T follicular helper cell (primary cell): ENCODE results near the gene ABCA3.

Source experiments
- DNase-seq: peaks from one replicate; pipeline ENCODE4 v3.0.0-alpha.2; 2020; ENCODE audit warnings: low read depth

The ABCA3 gene

DNA sequence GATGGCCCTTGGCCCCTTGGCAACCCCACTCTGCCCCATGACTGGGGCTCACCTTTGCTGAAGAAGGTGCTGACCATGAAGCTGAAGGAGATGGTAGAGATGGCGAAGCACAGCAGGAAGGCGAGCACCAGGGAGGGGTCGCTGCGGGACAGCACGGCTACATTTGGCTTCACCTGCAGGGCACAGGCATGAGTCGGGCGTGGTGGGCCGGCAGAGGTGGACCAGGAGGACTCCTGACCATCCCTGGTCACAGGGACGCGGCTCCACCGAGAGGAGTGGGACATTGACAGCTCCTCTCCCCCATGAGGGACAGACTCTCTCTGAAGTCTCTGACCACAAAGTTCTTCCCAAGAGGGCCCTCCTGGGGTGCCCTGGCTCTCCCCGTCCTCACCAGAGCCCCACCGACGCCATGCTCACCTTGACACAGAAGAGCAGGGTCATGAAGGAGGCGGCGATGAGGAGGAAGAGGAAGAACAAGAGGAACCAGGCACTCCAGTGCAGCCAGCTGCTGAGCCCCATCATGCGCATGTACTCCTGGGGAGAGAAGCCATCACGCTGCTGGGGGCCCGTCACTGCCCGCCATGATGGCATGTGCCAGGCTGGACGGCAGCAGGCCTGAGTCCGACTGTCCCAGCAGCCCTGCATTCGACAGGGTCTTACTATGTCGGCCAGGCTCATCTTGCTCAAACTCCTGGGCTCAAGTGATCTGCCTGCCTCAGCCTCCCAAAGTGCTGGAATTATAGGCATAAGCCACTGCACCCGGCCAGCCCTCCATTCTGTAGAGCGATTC is 23.1 kb downstream of the ABCA3 start:
- DNase-seq = no peak

GRCh38 chr16:2308089-2308962 is 32.2 kb downstream of the ABCA3 start:
- no peak for DNase-seq

DNA sequence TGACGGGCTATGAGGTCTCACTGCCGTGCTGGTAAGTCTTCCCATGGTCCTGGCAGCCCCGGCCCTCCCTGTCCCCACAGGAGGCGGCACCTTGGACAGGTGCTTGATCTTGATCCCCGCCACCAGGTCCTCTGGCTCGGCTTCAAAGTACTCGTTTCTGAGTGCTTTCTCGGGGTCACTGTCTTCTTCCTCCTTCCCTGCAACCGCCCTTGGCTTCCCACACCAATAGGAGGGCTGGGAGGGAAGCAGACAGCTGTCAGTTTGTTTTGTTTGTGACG is 40.7 kb downstream of the ABCA3 start:
- no peak for DNase-seq

DNA sequence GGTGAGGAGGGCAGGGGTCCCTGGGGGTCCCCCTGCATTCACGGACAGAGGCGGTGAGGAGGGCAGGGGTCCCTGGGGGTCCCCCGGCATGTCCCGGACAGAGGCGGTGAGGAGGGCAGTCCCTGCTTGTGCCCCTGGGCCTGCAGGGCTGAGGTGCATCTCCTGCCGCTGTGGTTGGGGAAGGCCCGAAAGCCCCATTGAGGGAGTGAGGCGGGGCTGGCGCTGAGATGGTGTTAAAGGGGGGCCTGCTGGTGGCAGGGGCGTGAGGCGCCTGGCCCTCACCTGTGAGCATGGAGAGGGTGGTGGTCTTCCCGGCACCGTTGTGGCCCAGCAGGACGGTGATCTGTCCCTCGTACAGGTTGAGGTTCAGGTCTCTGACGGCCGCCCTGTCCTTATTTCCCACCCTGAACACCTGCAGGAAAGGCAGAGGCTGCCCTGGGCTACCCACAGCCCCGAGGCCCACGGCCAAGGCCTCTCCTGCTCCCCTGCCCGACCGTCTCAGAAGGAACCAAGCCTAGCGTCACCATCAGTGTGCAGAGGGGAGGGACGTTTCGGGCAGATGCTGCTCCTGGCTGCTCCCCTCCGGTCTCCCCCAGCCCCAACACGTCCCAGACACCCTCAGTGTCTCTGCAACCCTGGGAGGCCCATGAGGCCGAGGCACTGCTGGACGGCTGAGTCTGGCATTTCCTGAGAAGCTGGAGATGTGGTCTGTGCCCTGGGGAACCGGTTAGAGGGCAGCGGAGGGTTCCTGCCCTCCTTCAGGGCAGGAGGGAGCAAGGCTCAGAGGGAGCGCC is 41.2 kb downstream of the ABCA3 start:
- DNase-seq = no peak

DNA sequence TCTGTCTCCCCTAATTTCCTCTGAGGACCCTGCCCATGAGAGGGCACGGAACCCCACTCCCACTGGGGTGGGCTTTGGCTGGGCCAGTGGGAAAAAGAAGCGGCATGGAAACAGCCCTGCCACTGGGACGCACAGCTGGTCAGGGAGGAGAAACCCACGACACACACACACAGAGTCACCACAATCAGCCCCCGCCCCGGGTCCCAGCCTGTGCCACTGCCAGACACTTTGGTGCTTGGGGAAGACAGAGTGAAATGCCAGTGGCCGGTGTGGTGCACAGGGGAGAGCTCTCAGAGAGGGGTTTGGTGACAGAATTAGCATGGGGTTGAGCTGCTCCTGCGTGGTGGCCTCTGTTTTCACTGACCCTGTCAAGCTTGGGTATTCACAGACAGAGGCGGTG is 41.9 kb downstream of the ABCA3 start:
- no peak for DNase-seq

DNA sequence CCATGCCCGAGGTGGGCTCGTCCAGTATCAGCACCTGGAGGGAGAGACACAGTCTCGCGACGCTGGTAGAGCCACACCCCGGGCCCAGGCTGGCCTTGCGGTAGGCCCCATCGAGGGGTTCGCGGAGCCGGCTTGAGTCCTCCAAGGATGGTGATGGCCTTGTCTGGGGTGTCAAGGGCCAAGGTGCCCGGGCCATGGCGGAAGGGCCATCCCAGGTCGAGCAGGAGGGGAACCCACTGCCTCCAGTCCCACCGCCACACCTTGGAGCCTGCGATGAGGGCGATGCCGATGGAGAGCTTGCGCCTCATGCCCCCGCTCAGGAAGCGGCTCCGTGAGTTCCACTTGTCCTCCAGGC is 43.0 kb downstream of the ABCA3 start:
- no peak for DNase-seq

DNA sequence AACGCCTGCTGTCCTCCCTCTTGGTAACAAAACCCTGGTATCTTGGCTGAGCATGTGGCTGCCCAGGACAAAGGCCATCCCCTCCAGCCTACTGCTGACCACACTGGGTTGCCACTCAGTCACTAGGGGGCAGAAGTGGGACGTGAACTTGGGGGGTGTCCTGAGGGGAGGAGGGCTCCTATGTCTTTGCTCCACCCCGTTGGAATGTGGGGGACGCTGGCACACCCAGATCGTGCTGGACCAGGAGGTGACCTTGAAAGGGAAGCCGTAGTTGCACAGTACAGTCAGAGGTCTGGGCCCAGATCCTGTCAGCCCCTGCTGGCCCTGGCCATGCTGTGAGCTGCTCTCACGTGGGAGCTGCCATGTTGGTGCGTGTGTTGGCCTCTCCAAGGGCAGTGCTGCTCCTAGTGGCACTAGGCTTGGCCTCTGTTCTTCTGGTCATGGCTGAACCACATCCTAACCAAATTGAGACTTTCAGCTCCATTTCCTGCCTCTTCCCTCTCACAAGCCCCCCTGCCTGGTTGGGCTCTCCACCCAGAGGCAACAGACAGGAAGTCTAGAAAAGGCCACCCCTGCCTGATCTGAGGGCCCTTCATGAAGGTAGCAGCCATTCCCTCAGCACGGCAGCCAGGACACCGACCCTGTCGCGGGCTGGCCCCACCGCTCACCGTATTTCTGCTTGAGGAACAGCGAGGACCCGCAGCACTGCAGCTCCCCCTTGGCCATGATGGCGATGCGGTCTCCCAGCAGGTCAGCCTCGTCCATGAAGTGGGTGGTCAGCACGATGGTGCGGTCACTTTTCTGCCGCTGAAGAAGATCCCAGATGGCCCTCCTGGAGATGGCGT is 43.6 kb downstream of the ABCA3 start:
- DNase-seq = no peak

DNA sequence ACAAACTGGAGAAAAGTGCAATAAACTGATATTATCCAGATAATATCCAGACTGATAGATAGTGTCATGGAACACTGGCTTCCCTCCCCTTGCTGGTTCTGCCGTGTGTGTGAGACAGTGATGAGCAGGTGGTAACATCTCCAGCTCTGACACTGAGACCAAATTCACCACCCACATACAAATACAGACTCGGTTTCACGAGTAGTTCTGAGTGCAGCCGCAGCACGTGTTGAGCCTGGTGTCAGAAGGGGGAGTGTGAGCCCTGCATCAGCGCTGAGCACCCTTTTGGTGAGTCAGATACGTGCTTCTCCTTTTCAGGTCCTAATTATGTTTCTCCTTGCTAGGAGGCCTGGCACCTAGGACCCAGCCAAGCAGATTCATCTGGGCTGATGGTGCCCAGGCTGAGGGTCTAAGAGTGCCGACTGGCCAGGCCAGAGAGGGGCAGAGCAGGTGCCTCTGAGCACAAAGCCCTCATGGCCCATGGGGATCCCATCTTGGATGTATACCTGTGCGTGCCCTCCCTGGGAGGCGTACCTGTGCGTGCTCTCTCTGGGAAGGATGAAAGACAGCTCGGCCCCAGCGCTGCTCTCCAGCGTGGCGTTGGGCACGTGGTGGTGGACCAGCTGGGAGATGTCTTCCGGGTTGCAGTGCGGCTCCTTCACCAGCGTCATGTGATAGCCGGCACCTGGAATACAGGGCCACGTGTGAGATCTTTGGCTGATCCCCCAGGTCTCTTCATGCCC is 45.3 kb downstream of the ABCA3 start:
- no peak for DNase-seq

DNA sequence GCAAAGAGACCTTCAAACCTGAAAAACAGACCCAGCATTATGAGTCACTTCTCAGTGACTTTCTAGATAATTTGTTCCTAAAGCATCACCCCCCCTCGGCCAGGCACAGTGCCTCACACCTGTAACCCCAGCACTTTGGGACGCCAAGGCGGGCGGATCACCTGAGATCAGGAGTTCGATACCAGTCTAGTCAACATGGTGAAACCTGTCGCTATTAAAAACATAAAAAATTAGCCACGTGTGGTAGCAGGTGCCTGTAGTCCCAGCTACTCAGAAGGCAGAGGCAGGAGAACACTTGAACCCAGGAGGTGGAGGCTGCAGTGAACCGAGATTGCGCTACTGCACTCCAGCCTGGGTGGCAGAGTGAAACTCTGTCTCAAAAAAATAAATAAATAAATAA is 48.3 kb downstream of the ABCA3 start:
- DNase-seq = no peak

DNA sequence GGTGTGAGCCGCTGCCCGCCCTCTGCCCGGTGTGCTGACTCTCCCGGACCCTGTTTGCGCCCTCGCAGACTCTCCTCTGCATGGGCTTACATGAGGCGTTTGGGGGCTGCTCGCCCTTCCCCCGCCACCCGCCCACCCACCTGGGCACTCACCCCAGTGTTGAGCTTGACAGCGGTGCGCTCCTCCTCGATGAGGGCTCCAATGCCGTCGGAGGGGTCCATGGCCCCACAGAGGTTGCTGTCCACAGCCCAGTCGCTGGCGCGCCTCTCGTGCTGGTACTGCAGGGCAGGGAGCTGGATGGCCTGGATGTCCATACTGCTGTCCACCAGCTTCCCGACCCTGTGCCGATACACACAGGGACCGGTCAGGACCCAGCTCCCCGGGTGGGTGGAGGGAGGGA is 51.2 kb downstream of the ABCA3 start:
- no peak for DNase-seq

DNA sequence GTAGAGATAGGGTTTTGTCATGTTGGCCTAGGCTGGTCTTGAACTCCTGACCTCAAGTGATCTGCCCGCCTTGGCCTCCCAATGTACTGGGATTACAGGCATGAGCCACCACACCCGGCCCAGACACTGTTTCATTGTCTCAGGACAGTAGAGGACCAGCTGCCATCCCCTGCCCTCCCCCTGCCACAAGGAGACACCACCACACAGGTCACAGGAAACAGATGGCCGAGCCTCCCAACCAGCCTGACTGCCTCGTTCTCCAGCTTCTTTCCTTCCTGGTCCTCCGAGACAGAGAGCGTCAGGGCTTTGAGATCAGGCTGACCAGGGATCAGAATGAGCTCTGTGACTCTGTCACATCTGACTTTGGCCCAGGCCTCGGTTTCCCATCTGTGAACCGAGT is 51.8 kb downstream of the ABCA3 start:
- no peak for DNase-seq

DNA sequence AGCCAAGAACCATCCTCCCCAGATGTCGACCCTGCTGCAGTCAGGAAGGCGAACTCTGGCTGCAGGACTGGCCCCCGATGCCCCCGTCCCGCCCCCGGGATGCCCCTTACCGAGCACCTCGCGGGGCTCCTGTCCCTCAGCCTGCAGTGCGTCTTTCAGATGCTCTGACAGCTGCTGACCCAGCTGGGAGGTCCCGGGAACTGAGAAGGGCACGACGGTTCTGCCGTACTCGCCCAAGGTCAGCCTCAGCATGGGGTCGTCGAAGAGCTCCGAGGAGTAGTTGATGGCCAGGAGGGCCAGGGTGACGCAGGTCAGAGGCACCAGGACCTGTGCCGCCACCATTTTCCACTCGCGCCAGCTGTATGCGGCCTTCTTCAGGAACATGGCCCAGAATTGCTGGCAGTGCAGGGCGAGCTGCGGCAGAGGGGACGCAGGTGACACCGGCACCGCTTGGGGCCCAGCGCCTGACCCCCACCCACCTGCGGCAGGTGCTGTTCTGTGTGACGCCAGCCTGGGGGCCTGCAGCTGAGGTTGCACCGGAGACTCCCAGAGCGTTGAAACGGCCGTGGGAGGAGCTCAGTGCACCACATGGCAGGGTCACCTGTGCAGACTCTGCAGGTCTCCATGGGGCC is 52.5 kb downstream of the ABCA3 start:
- DNase-seq = no peak

DNA sequence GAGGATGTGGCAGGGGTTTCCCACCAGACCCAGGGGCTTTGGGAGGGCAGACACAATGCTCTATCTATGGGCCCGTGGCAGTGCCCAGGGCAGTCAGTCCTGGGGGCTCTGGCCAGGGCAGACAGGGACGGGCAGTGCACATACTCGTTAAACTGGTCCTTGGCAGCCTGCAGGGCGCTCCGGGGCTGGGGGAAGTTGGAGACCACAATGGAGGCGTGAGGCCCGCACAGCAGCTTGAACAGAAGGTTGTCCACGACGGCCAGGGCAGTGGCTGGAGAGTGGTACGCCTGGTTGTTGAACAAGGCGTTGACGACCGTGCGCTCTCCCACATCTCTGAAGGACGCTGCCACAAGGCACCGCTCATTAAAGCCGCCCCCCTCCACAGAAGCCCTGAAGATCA is 54.0 kb downstream of the ABCA3 start:
- DNase-seq = no peak

DNA sequence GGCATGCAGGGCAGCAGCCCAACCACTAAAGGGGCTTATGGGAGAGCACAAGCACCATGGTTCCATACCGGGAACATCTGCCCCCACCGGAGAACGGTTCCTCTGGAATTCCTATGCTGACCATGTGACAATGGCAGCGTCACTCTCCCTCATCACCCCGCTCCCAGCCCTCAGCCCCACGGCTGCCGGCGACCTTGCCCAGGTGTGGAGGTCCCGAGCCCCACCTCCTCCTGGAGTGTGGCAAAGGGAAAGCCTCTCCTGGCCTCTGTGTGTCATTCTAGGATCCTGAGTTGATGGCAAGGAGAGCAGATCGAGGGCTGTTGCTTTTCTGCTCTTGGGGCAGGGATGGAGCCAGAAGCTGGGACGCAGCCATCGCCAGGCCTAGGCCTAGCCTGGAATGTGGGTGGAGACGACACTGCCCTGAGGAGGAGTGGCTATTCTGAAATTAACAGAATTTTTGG is 54.8 kb downstream of the ABCA3 start:
- DNase-seq = no peak

GRCh38 chr16:2284797-2285576 is 55.5 kb downstream of the ABCA3 start:
- no peak for DNase-seq

- no peak for DNase-seq
These were observed 56.3 kb downstream of the ABCA3 start for GRCh38 chr16:2284001-2284770.

DNA sequence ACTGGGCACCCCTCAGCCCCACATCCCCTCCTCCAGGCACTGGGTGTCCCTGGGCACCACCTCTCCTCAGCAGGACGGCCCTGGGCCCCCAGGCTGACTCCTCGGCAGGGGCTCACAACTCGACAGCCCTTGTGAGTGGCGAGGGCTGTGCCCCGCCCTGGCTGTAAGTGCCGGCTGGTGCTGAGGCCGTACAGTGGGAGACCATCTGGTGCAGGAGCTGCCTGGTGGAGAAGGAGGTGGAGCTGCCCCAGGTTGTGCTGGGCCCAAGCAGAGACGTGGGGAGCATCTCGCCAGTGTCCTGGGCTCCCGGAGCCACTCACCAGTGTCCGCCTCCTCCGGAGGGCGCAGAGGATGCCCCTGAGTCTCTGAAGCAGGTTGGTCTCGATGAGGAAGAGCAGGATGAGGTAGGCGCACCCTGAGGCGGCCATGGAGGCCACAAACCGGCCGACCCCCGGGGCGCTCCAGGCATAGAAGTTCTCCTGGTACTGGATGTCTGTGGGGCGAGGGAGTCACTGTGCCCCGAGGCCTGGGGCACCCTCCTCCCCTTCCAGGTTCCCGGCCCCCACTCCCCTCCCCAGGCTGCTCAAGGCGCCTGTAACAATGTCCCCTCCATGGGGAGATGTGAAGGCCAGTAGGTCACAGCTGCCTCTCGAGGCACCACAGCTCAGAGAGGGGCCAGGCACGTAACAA is 57.5 kb downstream of the ABCA3 start:
- DNase-seq = no peak

DNA sequence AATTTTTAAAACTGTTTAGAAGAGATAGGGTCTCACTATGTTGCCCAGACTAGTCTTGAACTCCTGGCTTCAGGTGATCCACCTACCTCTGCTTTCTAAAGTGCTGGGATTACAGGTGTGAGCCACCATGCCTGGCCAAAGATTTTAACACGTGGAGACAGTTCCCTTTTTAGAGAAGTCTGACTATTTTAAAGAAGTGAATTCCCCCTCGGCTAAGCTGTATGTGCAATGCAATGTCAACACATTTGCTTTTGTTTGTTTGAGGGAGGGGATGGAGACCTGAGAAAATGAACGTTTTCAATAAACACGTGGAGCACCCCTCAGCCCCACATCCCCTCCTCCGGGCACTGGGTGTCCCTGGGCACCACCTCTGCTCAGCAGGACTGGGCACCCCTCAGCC is 58.3 kb downstream of the ABCA3 start:
- no peak for DNase-seq
